GM12872 (cell line): ENCODE results near the gene TMEM97.

Source experiments
- CTCF ChIP-seq: IDR thresholded peaks from 3 replicates; pipeline ENCODE4 v1.5.1; 2011; ENCODE audit warnings: low read depth, mild to moderate bottlenecking, low read length, moderate library complexity; ENCODE audit not compliant: insufficient read depth

TMEM97 gene

GRCh38 chr17:28334666-28335200 lies 15.7 kb downstream of the TMEM97 start:
- no peak for TF ChIP-seq CTCF

- no peak for TF ChIP-seq CTCF
Measured at GRCh38 chr17:28335201-28335958, 16.4 kb downstream of the TMEM97 start, which contains the start of the genes IFT20 and TNFAIP1. IFT20 (minus strand) TSS chr17:28335472; CDS start chr17:28331985, 3,487 bp downstream. TNFAIP1 (plus strand) TSS chr17:28335761; CDS start chr17:28339522, 3,761 bp downstream.

- no peak for TF ChIP-seq CTCF
Measured at GRCh38 chr17:28335959-28336871, 17.2 kb downstream of the TMEM97 start.

- TF ChIP-seq CTCF: no peak
Measured at GRCh38 chr17:28338056-28338768, 19.2 kb downstream of the TMEM97 start.

GRCh38 chr17:28339431-28339830 lies 20.4 kb downstream of the TMEM97 start:
- no peak for TF ChIP-seq CTCF

GRCh38 chr17:28340374-28340773 lies 21.4 kb downstream of the TMEM97 start:
- no peak for TF ChIP-seq CTCF
